ENCODE results near the gene OR2Z1.

Gene OR2Z1

DNA sequence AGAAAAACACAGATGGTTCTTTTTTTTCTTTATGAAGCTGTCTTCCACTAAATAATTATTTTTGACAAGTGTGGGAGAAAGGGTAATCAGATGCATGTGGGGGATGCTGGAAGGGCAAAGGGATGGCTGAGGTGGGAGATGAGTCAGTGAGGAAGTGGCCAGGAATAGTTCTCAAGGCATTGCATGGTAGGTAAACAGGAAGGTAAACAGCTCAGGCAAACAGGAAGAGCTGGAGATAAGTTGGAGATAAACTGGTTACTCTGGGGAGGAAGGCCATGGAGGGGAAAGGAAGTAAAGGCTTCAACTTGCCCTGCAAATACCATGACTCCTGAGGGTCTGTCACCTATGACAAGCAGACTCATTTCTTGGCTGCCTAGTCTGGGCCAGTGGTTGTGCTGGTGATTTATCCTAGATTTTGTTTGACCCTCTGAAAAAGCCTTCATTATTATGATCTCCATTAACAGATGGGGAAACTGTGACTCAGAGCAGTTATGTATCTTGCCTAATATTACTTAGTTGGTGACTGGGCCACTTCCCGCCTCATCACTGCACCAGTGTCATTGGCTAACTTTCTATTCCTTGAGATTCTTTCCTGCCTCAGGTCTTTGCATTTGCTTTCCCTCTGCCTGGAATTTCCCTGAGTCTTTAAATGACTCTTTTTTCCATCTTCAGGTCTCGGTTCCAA lies 39.9 kb upstream of the OR2Z1 start:
- TF ChIP-seq, protein P1, sequence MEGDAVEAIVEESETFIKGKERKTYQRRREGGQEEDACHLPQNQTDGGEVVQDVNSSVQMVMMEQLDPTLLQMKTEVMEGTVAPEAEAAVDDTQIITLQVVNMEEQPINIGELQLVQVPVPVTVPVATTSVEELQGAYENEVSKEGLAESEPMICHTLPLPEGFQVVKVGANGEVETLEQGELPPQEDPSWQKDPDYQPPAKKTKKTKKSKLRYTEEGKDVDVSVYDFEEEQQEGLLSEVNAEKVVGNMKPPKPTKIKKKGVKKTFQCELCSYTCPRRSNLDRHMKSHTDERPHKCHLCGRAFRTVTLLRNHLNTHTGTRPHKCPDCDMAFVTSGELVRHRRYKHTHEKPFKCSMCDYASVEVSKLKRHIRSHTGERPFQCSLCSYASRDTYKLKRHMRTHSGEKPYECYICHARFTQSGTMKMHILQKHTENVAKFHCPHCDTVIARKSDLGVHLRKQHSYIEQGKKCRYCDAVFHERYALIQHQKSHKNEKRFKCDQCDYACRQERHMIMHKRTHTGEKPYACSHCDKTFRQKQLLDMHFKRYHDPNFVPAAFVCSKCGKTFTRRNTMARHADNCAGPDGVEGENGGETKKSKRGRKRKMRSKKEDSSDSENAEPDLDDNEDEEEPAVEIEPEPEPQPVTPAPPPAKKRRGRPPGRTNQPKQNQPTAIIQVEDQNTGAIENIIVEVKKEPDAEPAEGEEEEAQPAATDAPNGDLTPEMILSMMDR (IDR thresholded peaks at IDR 0.05; ENCODE audit: insufficient read depth, low read length, poor library complexity, severe bottlenecking), result no peak
- DNase-seq (ENCODE audit: extremely low read depth, insufficient read length), result no peak
- no peak overlapping the region for H3K4me3 ChIP-seq (replicated peaks; ENCODE audit: low read depth, low read length)
- H3K27me3 ChIP-seq (replicated peaks; ENCODE audit: control insufficient read depth, insufficient read depth, low read length), result no peaks in the 10 kb centered on the region
- H3K36me3 ChIP-seq (ENCODE audit: control insufficient read depth, insufficient read depth, low read length), result no peaks in the 10 kb centered on the region

DNA sequence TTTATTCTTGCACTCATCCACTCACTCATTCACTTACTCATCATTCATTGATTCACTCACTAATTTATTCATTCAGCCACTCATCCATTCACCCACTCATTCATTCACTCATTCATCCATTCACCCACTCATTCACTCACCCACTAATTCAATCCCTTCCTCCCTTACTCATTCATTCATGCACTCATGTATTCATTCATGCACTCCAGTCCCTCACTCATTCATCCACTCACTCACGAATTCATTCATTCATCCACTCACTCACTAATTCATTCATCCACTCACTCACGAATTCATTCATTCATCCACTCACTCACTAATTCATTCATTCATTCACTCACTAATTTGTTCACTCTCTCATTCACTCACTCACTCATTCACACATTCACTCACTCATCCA lies 39.0 kb upstream of the OR2Z1 start:
- TF ChIP-seq, protein P1 (IDR thresholded peaks at IDR 0.05; ENCODE audit: insufficient read depth, low read length, poor library complexity, severe bottlenecking), result no peak

DNA sequence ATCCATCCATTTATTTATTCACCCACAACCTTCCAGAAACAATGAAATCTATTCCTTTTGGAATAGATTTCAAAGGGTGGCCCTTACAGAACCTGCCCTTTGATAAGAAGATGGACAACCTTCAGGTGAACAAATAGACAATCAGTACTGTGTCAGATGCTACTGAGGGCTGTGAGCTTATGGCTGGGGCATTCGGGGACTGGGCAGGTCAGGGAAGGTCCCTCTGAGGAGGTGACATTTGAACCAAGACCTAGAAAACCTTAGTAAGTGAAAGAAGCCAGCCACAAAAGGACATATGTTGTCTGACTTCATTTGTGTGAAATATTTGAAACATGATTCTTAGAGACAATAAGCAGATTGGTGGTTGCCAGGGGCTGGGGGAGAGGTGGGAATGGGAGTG lies 38.5 kb upstream of the OR2Z1 start:
- no peak for DNase-seq (ENCODE audit: extremely low read depth, insufficient read length)
- H3K4me3 ChIP-seq (replicated peaks; ENCODE audit: low read depth, low read length), result no peak overlapping the region
- H3K36me3 ChIP-seq (ENCODE audit: control insufficient read depth, insufficient read depth, low read length), result no peaks in the 10 kb centered on the region
- no peaks in the 10 kb centered on the region for H3K27me3 ChIP-seq (replicated peaks; ENCODE audit: control insufficient read depth, insufficient read depth, low read length)
- TF ChIP-seq, protein P1 (IDR thresholded peaks at IDR 0.05; ENCODE audit: insufficient read depth, low read length, poor library complexity, severe bottlenecking), result no peak

More for the DNA sequence above, 39.0 kb upstream of the OR2Z1 start:
- Histone ChIP-seq H3K4me3 (replicated peaks; ENCODE audit: low read depth, low read length) (no peak overlapping the region), H3K36me3 (ENCODE audit: control insufficient read depth, insufficient read depth, low read length) (no peaks in the 10 kb centered on the region), H3K27me3 (replicated peaks; ENCODE audit: control insufficient read depth, insufficient read depth, low read length) (no peaks in the 10 kb centered on the region)
- no peak for DNase-seq (ENCODE audit: extremely low read depth, insufficient read length)

DNA sequence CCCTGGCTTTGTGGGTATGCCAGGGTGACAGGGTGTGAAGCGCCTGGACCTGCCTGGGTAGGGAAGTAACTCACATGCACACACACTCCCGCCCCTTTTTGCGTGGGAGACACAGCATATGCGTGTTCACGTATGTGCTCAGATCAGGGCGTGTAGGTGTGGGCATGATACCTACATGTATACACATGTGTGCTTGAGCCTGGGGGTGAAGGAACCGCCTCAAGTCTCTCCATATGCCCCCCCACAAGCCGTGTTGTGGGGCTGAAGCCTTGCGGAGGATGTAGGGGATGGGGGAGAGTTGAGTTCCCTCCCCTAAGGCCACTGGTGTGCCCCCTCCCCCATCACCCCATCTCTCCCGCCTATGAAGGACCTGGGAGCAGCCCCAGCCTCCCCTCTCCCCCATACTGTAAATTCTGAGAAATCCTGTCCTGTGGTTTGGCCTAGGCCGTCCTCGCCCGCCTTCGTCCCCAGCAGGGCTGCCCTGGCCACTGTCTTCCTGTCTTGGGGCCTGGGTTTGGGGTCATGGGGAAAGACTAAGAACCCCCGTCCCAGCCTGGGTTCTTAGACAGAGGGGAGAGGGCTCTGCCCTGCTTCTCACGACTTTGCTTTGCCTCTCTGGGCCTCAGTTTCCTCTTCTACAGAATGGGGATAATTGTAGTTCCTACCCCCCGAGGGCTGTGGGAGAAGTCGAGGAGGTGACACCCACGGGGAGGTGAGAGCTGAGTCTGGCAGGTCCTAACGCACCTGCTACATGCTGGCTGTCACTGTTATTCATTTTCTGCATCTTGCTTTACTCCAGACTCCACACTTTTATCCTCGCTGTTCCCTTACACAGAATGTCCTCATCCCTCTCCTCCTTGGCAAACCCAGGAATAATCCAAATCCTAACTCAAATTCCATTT lies 37.2 kb upstream of the OR2Z1 start:
- Histone ChIP-seq H3K4me3 (replicated peaks; ENCODE audit: low read depth, low read length) (no peak overlapping the region), H3K27me3 (replicated peaks; ENCODE audit: control insufficient read depth, insufficient read depth, low read length) (no peaks in the 10 kb centered on the region), H3K36me3 (ENCODE audit: control insufficient read depth, insufficient read depth, low read length) (no peaks in the 10 kb centered on the region)
- no peak for DNase-seq (ENCODE audit: extremely low read depth, insufficient read length)
- TF ChIP-seq, protein P1 (IDR thresholded peaks at IDR 0.05; ENCODE audit: insufficient read depth, low read length, poor library complexity, severe bottlenecking), result no peak

DNA sequence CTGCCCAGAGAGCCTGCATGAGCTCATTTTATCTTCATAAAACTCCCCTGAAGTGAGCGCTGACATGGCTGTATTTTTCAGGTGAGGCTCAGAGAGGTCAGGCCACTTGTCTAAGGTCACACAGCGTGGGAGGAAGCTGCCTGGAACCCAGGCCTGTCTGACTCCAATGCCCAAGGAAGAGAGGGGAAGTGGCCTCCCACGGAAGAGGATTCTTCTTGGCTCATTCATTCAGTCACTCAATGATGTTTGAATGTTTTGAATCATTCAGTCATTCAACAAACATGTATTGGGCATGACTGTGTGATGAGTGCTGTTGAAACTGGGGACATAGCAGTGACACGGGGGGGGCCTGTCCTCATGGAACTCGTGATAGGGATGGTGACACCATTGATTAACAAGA lies 34.9 kb upstream of the OR2Z1 start:
- no peak overlapping the region for H3K4me3 ChIP-seq (replicated peaks; ENCODE audit: low read depth, low read length)
- no peaks in the 10 kb centered on the region for H3K27me3 ChIP-seq (replicated peaks; ENCODE audit: control insufficient read depth, insufficient read depth, low read length)
- H3K36me3 ChIP-seq (ENCODE audit: control insufficient read depth, insufficient read depth, low read length), result no peaks in the 10 kb centered on the region
- DNase-seq (ENCODE audit: extremely low read depth, insufficient read length), result no peak
- TF ChIP-seq, protein P1 (IDR thresholded peaks at IDR 0.05; ENCODE audit: insufficient read depth, low read length, poor library complexity, severe bottlenecking), result no peak

Data from GM06990 (cell line).